WTC11 (cell line): ENCODE measurements around the gene ELP4. TPM values are rescaled to one million over a fixed set of nuclear protein-coding genes. Genes with fewer than 3 reads are reported as not detected.

ENCODE experiments used
- ATAC-seq: fragments of 200-7000 bp; cut with Tn5 transposase; 2 replicates; pipeline ENCODE4 v1.10.0; 2021; ENCODE audit warnings: mild to moderate bottlenecking, moderate library complexity
- CTCF ChIA-PET: fragments of 300-600 bp; sonication (Branson Sonifier 250); formaldehyde crosslinking; loops from one replicate; lab custom pipeline; 2021; ENCODE audit warnings: antibody characterized with exemption; lab: Charles Lee
- POLR2A ChIA-PET: fragments of 350-600 bp; sonication (Branson Sonifier 250); formaldehyde crosslinking; loops from one replicate; lab custom pipeline; 2021; ENCODE audit warnings: antibody characterized with exemption; lab: Charles Lee
- DNase-seq: peaks from one replicate; pipeline ENCODE4 v3.0.0; 2021; ENCODE audit warnings: low spot score
- H3K27ac Mint-ChIP-seq: 2 replicates; pipeline ENCODE4 v1.8.0; 2021; ENCODE audit warnings: mixed read lengths
- H3K27me3 Mint-ChIP-seq: 2 replicates; pipeline ENCODE4 v1.8.0; 2021; ENCODE audit warnings: low read depth, mild to moderate bottlenecking, moderate library complexity, mixed read lengths
- H3K36me3 Mint-ChIP-seq: 2 replicates; pipeline ENCODE4 v1.8.0; 2021; ENCODE audit warnings: mixed read lengths
- H3K4me1 Mint-ChIP-seq: 2 replicates; pipeline ENCODE4 v1.8.0; 2022; ENCODE audit warnings: mixed read lengths
- H3K4me3 Mint-ChIP-seq: 2 replicates; pipeline ENCODE4 v1.8.0; 2021; ENCODE audit warnings: mild to moderate bottlenecking, moderate library complexity, mixed read lengths
- H3K9me3 Mint-ChIP-seq: 2 replicates; pipeline ENCODE4 v1.8.0; 2021; ENCODE audit warnings: mixed read lengths
- CREM ChIP-seq: sonication (generic); formaldehyde crosslinking; IDR thresholded peaks from 2 replicates; pipeline ENCODE4 v1.8.1; 2022; ENCODE audit warnings: mild to moderate bottlenecking, missing genetic modification reagents, moderate library complexity
- ELF4 ChIP-seq: sonication (generic); formaldehyde crosslinking; IDR thresholded peaks from 2 replicates; pipeline ENCODE4 v1.8.1; 2022; ENCODE audit warnings: low read depth, mild to moderate bottlenecking, moderate library complexity, missing genetic modification reagents
- FOXP1 ChIP-seq: sonication (generic); formaldehyde crosslinking; IDR thresholded peaks from 2 replicates; pipeline ENCODE4 v1.8.0; 2022; ENCODE audit warnings: missing genetic modification reagents, mild to moderate bottlenecking, moderate library complexity, borderline replicate concordance
- NR2C2 ChIP-seq: sonication (generic); formaldehyde crosslinking; IDR thresholded peaks from 2 replicates; pipeline ENCODE4 v1.8.0; 2022; ENCODE audit warnings: mild to moderate bottlenecking, missing genetic modification reagents
- OVOL2 ChIP-seq: fragments of 250-450 bp; sonication (Bioruptor Pico); IDR thresholded peaks from 2 replicates; pipeline ENCODE4 v1.9.0; 2021; ENCODE audit warnings: mild to moderate bottlenecking, borderline replicate concordance
- SP1 ChIP-seq: sonication (generic); formaldehyde crosslinking; conservative IDR thresholded peaks from 2 replicates; pipeline ENCODE4 v1.8.1; 2022; ENCODE audit warnings: missing genetic modification reagents
- TCF7 ChIP-seq: sonication (generic); formaldehyde crosslinking; IDR thresholded peaks from 2 replicates; pipeline ENCODE4 v1.8.0; 2022; ENCODE audit warnings: mild to moderate bottlenecking, low read depth, missing genetic modification reagents, moderate library complexity
- TEAD1 ChIP-seq: sonication (generic); formaldehyde crosslinking; IDR thresholded peaks from 2 replicates; pipeline ENCODE4 v1.8.0; 2022; ENCODE audit warnings: mild to moderate bottlenecking, missing genetic modification reagents
- TEAD4 ChIP-seq: sonication (generic); formaldehyde crosslinking; IDR thresholded peaks from 2 replicates; pipeline ENCODE4 v1.8.0; 2022; ENCODE audit warnings: mild to moderate bottlenecking, missing genetic modification reagents
- ZBTB21 ChIP-seq: sonication (generic); formaldehyde crosslinking; IDR thresholded peaks from 2 replicates; pipeline ENCODE4 v1.8.1; 2023; ENCODE audit warnings: mild to moderate bottlenecking, missing genetic modification reagents, borderline replicate concordance
- total RNA-seq: library from RNA; stranded (reverse); gene quantifications from 3 replicates; pipeline ENCODE4 v1.2.3, GENCODE V29; 2021
- TF ChIP-seq, protein P1 (sequence below): fragments of 200-600 bp; IDR thresholded peaks from 2 replicates; pipeline ENCODE4 v1.8.0; 2022; ENCODE audit warnings: antibody characterized with exemption
- TF ChIP-seq, protein P2 (sequence below): sonication (generic); formaldehyde crosslinking; IDR thresholded peaks from 2 replicates; pipeline ENCODE4 v1.8.1; 2022; ENCODE audit warnings: mild to moderate bottlenecking, missing genetic modification reagents, moderate library complexity, borderline replicate concordance
- TF ChIP-seq, protein P3 (sequence below): sonication (generic); formaldehyde crosslinking; IDR thresholded peaks from 2 replicates; pipeline ENCODE4 v1.8.1; 2022; ENCODE audit warnings: low read depth, missing genetic modification reagents, borderline replicate concordance
- TF ChIP-seq, protein P4 (sequence below): sonication (generic); formaldehyde crosslinking; conservative IDR thresholded peaks from 2 replicates; pipeline ENCODE4 v1.8.1; 2023; ENCODE audit warnings: mild to moderate bottlenecking, low read depth, missing genetic modification reagents, moderate library complexity
- TF ChIP-seq, protein P5 (sequence below): sonication (generic); formaldehyde crosslinking; IDR thresholded peaks from 2 replicates; pipeline ENCODE4 v1.8.0; 2022; ENCODE audit warnings: mild to moderate bottlenecking, missing genetic modification reagents
- TF ChIP-seq, protein P6 (sequence below): sonication (generic); formaldehyde crosslinking; IDR thresholded peaks from 2 replicates; pipeline ENCODE4 v1.8.1; 2023; ENCODE audit warnings: mild to moderate bottlenecking, missing genetic modification reagents
- TF ChIP-seq, protein P7 (sequence below): sonication (generic); formaldehyde crosslinking; IDR thresholded peaks from 2 replicates; pipeline ENCODE4 v1.8.1; 2023; ENCODE audit warnings: mild to moderate bottlenecking, missing genetic modification reagents, borderline replicate concordance

ELP4 gene
- total RNA-seq, 1 experiment from 2014 or later: 14.6 TPM

DNA sequence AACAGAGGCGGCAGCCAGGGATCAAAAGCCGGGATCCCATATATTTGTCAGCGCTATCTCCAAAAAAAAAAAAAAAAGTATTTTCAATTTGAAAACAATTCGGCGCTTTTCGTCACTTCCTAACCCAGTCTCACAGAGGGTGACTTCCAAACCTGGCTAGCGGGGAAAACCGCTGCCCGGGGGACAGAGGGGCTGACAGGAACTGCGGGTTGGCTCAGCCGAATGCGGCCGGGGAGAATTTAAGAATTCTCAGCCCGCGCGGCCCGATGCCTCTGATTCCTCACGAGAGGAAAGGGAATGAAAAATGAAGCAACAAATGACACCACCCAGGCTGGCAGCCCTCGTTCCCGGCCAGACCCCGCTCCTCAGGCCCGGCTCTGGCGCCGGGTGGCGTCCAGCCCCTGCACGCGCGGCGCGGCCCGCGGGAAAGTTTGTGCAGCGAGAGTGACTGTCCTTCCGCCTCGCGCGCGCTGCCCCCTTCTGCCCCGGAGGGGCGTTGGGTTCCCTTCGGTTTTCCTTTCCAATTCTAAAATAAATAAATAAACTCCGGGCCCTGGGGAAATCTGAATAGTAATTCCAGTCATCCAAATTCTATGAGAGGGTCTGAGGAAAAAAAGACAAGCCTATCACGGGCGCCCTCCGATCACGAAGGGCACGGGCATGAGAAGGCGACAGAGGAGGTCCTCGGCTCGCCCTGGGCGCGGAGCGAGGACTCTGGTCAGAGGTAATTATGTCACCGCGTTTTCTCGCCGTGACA is 306.3 kb downstream of the ELP4 start (continued):
- TF ChIP-seq ELF4 (CRISPR knock-in tag) (no peak), SP1 (CRISPR knock-in tag) (no peak)
- TF ChIP-seq, protein P1, sequence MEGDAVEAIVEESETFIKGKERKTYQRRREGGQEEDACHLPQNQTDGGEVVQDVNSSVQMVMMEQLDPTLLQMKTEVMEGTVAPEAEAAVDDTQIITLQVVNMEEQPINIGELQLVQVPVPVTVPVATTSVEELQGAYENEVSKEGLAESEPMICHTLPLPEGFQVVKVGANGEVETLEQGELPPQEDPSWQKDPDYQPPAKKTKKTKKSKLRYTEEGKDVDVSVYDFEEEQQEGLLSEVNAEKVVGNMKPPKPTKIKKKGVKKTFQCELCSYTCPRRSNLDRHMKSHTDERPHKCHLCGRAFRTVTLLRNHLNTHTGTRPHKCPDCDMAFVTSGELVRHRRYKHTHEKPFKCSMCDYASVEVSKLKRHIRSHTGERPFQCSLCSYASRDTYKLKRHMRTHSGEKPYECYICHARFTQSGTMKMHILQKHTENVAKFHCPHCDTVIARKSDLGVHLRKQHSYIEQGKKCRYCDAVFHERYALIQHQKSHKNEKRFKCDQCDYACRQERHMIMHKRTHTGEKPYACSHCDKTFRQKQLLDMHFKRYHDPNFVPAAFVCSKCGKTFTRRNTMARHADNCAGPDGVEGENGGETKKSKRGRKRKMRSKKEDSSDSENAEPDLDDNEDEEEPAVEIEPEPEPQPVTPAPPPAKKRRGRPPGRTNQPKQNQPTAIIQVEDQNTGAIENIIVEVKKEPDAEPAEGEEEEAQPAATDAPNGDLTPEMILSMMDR: no peak

DNA sequence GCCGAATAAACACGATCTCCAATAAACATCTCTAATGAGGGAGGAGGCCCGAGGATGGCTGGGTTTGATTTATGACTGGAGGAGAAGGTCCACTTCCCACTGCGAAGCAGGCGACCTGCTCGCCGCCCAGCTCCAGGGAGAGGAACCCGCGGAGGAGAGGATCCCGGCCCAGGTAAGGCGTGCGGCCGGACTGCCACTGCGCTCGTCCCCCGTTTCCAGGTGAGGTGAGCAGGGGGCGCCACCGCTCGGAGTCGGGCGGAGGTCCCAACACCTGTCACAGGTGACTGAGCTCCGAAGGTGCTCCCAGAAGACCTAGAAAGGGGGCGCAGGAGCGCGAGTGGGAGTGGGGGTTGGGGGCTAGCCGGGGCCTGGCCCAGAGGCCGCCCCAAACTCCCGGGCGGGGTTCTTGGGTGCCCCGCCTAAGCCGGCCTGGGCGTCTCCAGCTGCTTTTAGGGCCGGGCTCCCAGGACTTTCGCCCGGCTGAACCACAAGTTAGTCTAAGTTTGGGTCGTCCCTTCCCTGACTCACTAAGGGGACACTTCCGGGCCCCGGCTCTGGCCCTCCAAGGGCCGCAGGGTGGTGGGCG is 307.0 kb downstream of the ELP4 start:
- ChIA-PET CTCF (interaction anchor here (0.8 to 5.7 kb wide), 9 partner anchors 9 to 190 kb away, joined by 3 to 54 read pairs (median 4); no protein-coding TSS in a partner anchor), POLR2A (interaction anchor here (0.8 to 1.0 kb wide), 2 partner anchors 19 to 71 kb away, joined by 3 to 4 read pairs; no protein-coding TSS in a partner anchor)
- peaks cover 100% of the 10 kb centered on the region for H3K27me3 Mint-ChIP-seq
- ATAC-seq: no peak
- H3K27ac Mint-ChIP-seq: no peak overlapping the region
- H3K36me3 Mint-ChIP-seq: no peaks in the 10 kb centered on the region
- peak; percentile 46 for DNase-seq
- peak overlapping the region; percentile 62 for H3K4me3 Mint-ChIP-seq
- H3K9me3 Mint-ChIP-seq: no peaks in the 10 kb centered on the region
- H3K4me1 Mint-ChIP-seq: peaks cover 62% of the 10 kb centered on the region
- TF ChIP-seq, protein P2, sequence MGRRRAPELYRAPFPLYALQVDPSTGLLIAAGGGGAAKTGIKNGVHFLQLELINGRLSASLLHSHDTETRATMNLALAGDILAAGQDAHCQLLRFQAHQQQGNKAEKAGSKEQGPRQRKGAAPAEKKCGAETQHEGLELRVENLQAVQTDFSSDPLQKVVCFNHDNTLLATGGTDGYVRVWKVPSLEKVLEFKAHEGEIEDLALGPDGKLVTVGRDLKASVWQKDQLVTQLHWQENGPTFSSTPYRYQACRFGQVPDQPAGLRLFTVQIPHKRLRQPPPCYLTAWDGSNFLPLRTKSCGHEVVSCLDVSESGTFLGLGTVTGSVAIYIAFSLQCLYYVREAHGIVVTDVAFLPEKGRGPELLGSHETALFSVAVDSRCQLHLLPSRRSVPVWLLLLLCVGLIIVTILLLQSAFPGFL (CRISPR knock-in tag): no peak
- TF ChIP-seq, protein P1: no peak
- no peak for TF ChIP-seq TEAD4 (CRISPR knock-in tag)
- no peak for TF ChIP-seq TEAD1 (CRISPR knock-in tag)
- TF ChIP-seq ZBTB21 (CRISPR knock-in tag): no peak
- TF ChIP-seq, protein P3, sequence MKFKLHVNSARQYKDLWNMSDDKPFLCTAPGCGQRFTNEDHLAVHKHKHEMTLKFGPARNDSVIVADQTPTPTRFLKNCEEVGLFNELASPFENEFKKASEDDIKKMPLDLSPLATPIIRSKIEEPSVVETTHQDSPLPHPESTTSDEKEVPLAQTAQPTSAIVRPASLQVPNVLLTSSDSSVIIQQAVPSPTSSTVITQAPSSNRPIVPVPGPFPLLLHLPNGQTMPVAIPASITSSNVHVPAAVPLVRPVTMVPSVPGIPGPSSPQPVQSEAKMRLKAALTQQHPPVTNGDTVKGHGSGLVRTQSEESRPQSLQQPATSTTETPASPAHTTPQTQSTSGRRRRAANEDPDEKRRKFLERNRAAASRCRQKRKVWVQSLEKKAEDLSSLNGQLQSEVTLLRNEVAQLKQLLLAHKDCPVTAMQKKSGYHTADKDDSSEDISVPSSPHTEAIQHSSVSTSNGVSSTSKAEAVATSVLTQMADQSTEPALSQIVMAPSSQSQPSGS (CRISPR knock-in tag): no peak
- no peak for TF ChIP-seq NR2C2
- TF ChIP-seq CREM (CRISPR knock-in tag): no peak
- TF ChIP-seq, protein P4, sequence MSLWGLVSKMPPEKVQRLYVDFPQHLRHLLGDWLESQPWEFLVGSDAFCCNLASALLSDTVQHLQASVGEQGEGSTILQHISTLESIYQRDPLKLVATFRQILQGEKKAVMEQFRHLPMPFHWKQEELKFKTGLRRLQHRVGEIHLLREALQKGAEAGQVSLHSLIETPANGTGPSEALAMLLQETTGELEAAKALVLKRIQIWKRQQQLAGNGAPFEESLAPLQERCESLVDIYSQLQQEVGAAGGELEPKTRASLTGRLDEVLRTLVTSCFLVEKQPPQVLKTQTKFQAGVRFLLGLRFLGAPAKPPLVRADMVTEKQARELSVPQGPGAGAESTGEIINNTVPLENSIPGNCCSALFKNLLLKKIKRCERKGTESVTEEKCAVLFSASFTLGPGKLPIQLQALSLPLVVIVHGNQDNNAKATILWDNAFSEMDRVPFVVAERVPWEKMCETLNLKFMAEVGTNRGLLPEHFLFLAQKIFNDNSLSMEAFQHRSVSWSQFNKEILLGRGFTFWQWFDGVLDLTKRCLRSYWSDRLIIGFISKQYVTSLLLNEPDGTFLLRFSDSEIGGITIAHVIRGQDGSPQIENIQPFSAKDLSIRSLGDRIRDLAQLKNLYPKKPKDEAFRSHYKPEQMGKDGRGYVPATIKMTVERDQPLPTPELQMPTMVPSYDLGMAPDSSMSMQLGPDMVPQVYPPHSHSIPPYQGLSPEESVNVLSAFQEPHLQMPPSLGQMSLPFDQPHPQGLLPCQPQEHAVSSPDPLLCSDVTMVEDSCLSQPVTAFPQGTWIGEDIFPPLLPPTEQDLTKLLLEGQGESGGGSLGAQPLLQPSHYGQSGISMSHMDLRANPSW (CRISPR knock-in tag): no peak
- TF ChIP-seq, protein P5, sequence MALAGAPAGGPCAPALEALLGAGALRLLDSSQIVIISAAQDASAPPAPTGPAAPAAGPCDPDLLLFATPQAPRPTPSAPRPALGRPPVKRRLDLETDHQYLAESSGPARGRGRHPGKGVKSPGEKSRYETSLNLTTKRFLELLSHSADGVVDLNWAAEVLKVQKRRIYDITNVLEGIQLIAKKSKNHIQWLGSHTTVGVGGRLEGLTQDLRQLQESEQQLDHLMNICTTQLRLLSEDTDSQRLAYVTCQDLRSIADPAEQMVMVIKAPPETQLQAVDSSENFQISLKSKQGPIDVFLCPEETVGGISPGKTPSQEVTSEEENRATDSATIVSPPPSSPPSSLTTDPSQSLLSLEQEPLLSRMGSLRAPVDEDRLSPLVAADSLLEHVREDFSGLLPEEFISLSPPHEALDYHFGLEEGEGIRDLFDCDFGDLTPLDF (CRISPR knock-in tag): no peak
- TF ChIP-seq TCF7 (CRISPR knock-in tag): no peak
- TF ChIP-seq, protein P6, sequence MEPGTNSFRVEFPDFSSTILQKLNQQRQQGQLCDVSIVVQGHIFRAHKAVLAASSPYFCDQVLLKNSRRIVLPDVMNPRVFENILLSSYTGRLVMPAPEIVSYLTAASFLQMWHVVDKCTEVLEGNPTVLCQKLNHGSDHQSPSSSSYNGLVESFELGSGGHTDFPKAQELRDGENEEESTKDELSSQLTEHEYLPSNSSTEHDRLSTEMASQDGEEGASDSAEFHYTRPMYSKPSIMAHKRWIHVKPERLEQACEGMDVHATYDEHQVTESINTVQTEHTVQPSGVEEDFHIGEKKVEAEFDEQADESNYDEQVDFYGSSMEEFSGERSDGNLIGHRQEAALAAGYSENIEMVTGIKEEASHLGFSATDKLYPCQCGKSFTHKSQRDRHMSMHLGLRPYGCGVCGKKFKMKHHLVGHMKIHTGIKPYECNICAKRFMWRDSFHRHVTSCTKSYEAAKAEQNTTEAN: no peak
- no peak for TF ChIP-seq OVOL2 (CRISPR knock-in tag)
- TF ChIP-seq FOXP1 (CRISPR knock-in tag): no peak
- TF ChIP-seq, protein P7, sequence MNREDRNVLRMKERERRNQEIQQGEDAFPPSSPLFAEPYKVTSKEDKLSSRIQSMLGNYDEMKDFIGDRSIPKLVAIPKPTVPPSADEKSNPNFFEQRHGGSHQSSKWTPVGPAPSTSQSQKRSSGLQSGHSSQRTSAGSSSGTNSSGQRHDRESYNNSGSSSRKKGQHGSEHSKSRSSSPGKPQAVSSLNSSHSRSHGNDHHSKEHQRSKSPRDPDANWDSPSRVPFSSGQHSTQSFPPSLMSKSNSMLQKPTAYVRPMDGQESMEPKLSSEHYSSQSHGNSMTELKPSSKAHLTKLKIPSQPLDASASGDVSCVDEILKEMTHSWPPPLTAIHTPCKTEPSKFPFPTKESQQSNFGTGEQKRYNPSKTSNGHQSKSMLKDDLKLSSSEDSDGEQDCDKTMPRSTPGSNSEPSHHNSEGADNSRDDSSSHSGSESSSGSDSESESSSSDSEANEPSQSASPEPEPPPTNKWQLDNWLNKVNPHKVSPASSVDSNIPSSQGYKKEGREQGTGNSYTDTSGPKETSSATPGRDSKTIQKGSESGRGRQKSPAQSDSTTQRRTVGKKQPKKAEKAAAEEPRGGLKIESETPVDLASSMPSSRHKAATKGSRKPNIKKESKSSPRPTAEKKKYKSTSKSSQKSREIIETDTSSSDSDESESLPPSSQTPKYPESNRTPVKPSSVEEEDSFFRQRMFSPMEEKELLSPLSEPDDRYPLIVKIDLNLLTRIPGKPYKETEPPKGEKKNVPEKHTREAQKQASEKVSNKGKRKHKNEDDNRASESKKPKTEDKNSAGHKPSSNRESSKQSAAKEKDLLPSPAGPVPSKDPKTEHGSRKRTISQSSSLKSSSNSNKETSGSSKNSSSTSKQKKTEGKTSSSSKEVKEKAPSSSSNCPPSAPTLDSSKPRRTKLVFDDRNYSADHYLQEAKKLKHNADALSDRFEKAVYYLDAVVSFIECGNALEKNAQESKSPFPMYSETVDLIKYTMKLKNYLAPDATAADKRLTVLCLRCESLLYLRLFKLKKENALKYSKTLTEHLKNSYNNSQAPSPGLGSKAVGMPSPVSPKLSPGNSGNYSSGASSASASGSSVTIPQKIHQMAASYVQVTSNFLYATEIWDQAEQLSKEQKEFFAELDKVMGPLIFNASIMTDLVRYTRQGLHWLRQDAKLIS (CRISPR knock-in tag): no peak
